Omental fat pad (tissue), 4 donors: Measurements from ENCODE around the gene LMO3. TPM values are rescaled to one million over a fixed set of nuclear protein-coding genes. Genes with fewer than 3 reads are reported as not detected.

Experiments
- ATAC-seq: fragments of 150-250 bp; one replicate; pipeline ENCODE4 v1.9.1; 2016; ENCODE audit warnings: mild to moderate bottlenecking, moderate library complexity; ENCODE audit not compliant: low FRiP score
- DNase-seq: peaks from one replicate; pipeline ENCODE4 v3.0.0-alpha.2; 2019; ENCODE audit warnings: low spot score
- total RNA-seq, 4 donors: library from RNA; depleted of rRNA; stranded (reverse); fragments of >200 nt; gene quantifications; one replicate each; pipeline ENCODE4 v1.1.0, GENCODE V29; 2016
- TF ChIP-seq, protein P1 (sequence below), 3 donors: fragments of 450-650 bp; IDR thresholded peaks; one replicate each; pipeline ENCODE4 v1.5.1; 2016 to 2017; ENCODE audit warnings: antibody characterized with exemption in 3 of 3, mild to moderate bottlenecking in 3 of 3, moderate library complexity in 2 of 3

LMO3 gene
- total RNA-seq, 4 donors from 2014 or later, result 13.1 to 169 (median 93.0) TPM

DNA sequence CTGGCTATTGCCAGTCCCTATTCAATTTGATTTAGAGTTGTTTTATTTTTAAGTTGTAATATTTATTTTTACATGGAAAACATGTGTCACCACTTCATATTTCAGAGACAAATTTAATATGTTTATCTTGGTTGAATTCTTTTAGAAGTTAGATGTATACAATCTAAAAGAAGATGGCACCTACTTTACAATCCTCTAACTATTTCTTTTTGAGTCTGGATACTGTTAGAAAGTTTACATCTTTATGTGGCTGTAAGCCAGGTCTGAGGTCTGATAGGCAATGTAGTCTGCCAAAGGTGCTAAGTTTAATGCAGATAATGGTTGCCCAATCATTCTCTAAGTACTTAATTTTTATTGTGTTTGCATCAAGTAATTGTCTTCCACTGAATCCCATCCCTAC, 7.2 kb upstream of the LMO3 start:
- DNase-seq, result no peak
- ATAC-seq, result no peak

DNA sequence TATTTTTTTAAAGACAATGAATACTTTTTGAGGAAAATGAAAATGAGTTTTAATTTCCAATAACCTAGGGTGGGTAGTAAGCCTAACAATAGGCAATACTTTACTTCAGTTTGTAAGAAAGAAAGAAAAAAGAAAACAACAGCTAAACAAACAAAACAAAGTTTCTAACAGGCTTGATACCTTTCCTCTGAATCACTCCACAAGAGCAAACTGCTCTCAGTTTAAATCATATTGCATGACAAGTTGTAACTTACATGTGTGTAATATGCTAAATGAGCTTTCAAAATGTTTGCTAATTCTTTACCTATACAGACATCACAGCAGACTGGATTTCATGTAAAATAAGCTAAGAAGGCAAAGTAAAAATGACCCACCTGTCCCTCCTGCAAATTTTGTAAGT, 6.7 kb upstream of the LMO3 start:
- TF ChIP-seq, protein P1, sequence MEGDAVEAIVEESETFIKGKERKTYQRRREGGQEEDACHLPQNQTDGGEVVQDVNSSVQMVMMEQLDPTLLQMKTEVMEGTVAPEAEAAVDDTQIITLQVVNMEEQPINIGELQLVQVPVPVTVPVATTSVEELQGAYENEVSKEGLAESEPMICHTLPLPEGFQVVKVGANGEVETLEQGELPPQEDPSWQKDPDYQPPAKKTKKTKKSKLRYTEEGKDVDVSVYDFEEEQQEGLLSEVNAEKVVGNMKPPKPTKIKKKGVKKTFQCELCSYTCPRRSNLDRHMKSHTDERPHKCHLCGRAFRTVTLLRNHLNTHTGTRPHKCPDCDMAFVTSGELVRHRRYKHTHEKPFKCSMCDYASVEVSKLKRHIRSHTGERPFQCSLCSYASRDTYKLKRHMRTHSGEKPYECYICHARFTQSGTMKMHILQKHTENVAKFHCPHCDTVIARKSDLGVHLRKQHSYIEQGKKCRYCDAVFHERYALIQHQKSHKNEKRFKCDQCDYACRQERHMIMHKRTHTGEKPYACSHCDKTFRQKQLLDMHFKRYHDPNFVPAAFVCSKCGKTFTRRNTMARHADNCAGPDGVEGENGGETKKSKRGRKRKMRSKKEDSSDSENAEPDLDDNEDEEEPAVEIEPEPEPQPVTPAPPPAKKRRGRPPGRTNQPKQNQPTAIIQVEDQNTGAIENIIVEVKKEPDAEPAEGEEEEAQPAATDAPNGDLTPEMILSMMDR (IDR thresholded peaks at IDR 0.05), result no peak
- ATAC-seq (no peak), DNase-seq (no peak)

More for the DNA sequence above, 7.2 kb upstream of the LMO3 start:
- TF ChIP-seq, protein P1 (IDR thresholded peaks at IDR 0.05), result no peak

DNA sequence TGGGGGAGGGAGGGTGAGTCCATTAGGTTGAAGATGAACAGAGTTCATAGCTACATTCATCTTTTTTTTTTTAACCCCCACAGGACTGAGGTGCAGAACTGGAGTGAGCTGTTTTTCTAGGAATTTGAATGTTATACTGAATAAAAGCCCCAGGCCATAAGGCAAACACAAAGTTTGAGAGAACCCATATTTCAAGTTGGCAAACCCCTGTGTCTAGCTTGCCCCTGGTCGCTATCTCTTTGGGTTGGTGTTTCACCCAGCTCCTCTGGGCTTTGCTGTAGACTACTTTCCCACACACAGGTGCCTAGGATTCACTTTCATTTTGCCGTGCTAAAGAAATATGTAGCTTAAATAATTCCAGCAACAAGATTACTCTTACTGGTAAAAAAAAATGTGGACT, 5.2 kb upstream of the LMO3 start:
- TF ChIP-seq, protein P1 (IDR thresholded peaks at IDR 0.05), result no peak
- ATAC-seq, result no peak

DNA sequence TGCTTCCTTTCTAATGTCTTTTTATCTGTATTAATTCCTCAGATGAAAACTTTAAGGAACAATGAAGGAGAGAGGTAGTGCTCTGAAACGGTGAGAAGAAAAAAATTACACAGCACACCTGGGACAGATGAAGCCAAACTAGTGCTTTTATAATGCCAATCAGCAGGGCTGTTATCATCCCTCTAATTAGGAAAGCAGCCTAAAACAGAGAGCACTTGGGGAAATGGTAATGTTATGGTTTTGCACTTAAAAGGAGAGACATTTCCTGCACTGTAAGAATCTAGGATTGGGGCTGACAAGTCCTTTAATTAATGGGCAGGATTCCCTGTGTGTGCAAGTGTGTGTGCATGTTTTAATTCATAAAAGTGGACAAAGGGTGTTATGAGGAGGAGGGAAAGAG, 4.8 kb upstream of the LMO3 start:
- DNase-seq (no peak), ATAC-seq (no peak)
- TF ChIP-seq, protein P1 (IDR thresholded peaks at IDR 0.05), result no peak

More for the DNA sequence above, 5.2 kb upstream of the LMO3 start:
- no peak for DNase-seq

DNA sequence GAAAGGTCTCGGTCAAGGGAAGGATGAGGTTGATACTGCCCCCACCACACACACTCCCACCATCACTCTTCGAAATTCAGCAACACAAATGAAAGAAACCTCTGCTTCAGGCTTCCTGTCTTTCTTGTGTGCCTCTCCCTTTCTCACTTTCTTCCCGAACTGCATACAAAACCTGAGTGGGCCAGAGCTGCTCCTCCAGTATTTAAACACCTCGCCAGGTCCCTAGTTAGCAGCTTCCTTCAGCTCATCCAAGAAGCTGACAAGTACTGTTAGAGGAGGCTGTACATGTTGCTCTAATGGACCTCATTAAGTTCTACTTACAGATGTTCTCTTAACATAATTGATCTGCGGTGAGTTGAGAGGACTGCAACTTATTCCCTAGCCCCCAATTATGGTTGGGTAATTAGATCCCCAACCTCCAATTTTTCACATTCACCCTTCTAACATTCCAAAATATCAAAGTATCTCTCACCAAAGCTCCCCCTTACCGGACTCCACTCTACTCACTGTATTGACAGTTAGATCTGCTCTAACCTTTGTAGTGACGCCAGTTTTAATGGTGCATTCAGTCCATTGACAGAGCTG, 4.1 kb upstream of the LMO3 start:
- ATAC-seq (no peak), DNase-seq (no peak)
- TF ChIP-seq, protein P1 (IDR thresholded peaks at IDR 0.05), result no peak

DNA sequence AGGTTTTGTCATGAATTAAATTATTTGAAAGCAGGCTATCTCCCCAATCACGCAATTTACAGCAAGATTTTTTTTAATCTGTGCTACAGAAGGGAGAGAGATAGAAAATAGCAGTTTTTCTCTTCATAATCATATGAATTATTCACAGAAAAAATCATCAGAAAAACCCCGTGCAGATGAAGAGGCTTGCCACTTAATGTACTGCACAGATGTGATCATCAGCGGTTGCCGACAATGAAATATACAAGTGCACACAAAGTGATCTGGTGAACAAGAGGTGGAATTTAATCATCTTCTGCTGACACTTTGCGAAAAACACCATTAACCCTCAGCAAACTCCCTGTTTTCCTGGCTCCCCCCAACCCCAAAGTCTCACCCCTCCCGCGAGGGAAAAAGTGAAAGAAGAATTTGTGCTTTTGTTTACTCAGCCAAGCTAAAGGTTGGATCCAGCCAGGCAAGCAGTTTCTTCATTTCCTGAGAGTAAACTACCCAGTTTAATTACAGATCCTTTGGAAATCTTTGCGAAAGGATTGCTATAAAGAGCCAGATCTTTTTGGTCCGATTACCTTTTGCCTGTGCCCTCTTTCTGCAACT, 3.1 kb upstream of the LMO3 start:
- ATAC-seq (no peak), DNase-seq (no peak)
- TF ChIP-seq, protein P1 (IDR thresholded peaks at IDR 0.05), result no peak
